SK-N-MC (cell line): ENCODE results near the gene SP2.

Source experiments
- DNase-seq: peaks from one replicate; pipeline ENCODE4 v3.0.0-alpha.2; 2011; ENCODE audit warnings: low read depth, low spot score
- H3K27ac ChIP-seq: fragments of 200-600 bp; sonication (generic); 2 replicates; pipeline ENCODE4 v1.5.1; 2016; ENCODE audit warnings: mixed run types
- H3K36me3 ChIP-seq: fragments of 200-600 bp; sonication (generic); 2 replicates; pipeline ENCODE4 v1.6.1; 2017; ENCODE audit warnings: antibody characterized with exemption, low read length, mixed read lengths; ENCODE audit not compliant: insufficient read depth
- H3K4me3 ChIP-seq: fragments of 200-600 bp; sonication (generic); 2 replicates; pipeline ENCODE4 v1.5.1; 2016
- H3K9ac ChIP-seq: fragments of 200-600 bp; sonication (generic); 2 replicates; pipeline ENCODE4 v1.8.0; 2017; ENCODE audit warnings: mixed run types, mixed read lengths; ENCODE audit not compliant: insufficient read length
- H3K9me3 ChIP-seq: fragments of 200-600 bp; sonication (generic); 2 replicates; pipeline ENCODE4 v1.6.1; 2017; ENCODE audit warnings: low read depth, mild to moderate bottlenecking, antibody characterized with exemption, low read length, moderate library complexity, mixed read lengths
- EZH2 ChIP-seq: fragments of 200-600 bp; sonication (generic); IDR thresholded peaks from one replicate; pipeline ENCODE4 v1.6.1; 2017; ENCODE audit warnings: antibody characterized with exemption
- FOXP2 ChIP-seq: optimal IDR thresholded peaks from 2 replicates; pipeline ENCODE3; 2011; ENCODE audit warnings: mild to moderate bottlenecking, moderate library complexity; ENCODE audit not compliant: insufficient read depth; ENCODE audit errors: extremely low read length, control extremely low read depth
- POLR2AphosphoS5 ChIP-seq: IDR thresholded peaks from 2 replicates; pipeline ENCODE4 v1.6.1; 2012; ENCODE audit warnings: mild to moderate bottlenecking, low read depth, low read length, borderline replicate concordance

The SP2 gene

GRCh38 chr17:47902039-47902744 is 6.2 kb downstream of the SP2 start:
- Histone ChIP-seq H3K4me3 (no peak overlapping the region), H3K27ac (no peak overlapping the region), H3K9me3 (no peaks in the 10 kb centered on the region), H3K36me3 (no peaks in the 10 kb centered on the region; the same call in 1 of the 2 replicates), H3K9ac (no peak overlapping the region)
- no peak for DNase-seq
- TF ChIP-seq POLR2AphosphoS5 (no peak), FOXP2 (no peak), EZH2 (no peak)

GRCh38 chr17:47905221-47905733 is 9.2 kb downstream of the SP2 start:
- H3K9me3 ChIP-seq: no peaks in the 10 kb centered on the region
- no peak overlapping the region for H3K4me3 ChIP-seq
- no peak overlapping the region for H3K9ac ChIP-seq
- no peak for DNase-seq
- H3K36me3 ChIP-seq: no peaks in the 10 kb centered on the region
- TF ChIP-seq POLR2AphosphoS5 (no peak), FOXP2 (no peak), EZH2 (no peak)
- no peak overlapping the region for H3K27ac ChIP-seq

GRCh38 chr17:47906443-47906842 is 10.4 kb downstream of the SP2 start:
- no peaks in the 10 kb centered on the region for H3K9me3 ChIP-seq
- no peak for DNase-seq
- H3K9ac ChIP-seq: no peak overlapping the region
- H3K36me3 ChIP-seq: no peaks in the 10 kb centered on the region
- TF ChIP-seq POLR2AphosphoS5: no peak
- no peak for TF ChIP-seq EZH2
- TF ChIP-seq FOXP2: no peak
- H3K27ac ChIP-seq: no peak overlapping the region
- no peak overlapping the region for H3K4me3 ChIP-seq

GRCh38 chr17:47907932-47908562 is 12.0 kb downstream of the SP2 start:
- Histone ChIP-seq H3K4me3 (no peak overlapping the region), H3K36me3 (no peaks in the 10 kb centered on the region), H3K9ac (no peak overlapping the region), H3K27ac (no peak overlapping the region), H3K9me3 (no peaks in the 10 kb centered on the region)
- DNase-seq: no peak
- TF ChIP-seq FOXP2 (no peak), EZH2 (no peak), POLR2AphosphoS5 (no peak)

- no peak overlapping the region for H3K9ac ChIP-seq
- TF ChIP-seq EZH2 (no peak), POLR2AphosphoS5 (no peak), FOXP2 (no peak)
- DNase-seq: no peak
- H3K4me3 ChIP-seq: no peak overlapping the region
- no peaks in the 10 kb centered on the region for H3K36me3 ChIP-seq
- H3K9me3 ChIP-seq: no peaks in the 10 kb centered on the region
- no peak overlapping the region for H3K27ac ChIP-seq
Measured at GRCh38 chr17:47913050-47913449, 17.0 kb downstream of the SP2 start.

GRCh38 chr17:47914306-47914948 is 18.4 kb downstream of the SP2 start:
- no peaks in the 10 kb centered on the region for H3K36me3 ChIP-seq
- no peak for DNase-seq
- H3K4me3 ChIP-seq: no peak overlapping the region
- no peak for TF ChIP-seq FOXP2
- no peaks in the 10 kb centered on the region for H3K9me3 ChIP-seq
- no peak overlapping the region for H3K27ac ChIP-seq
- H3K9ac ChIP-seq: no peak overlapping the region

GRCh38 chr17:47915776-47916398 is 19.9 kb downstream of the SP2 start:
- no peak for DNase-seq
- TF ChIP-seq POLR2AphosphoS5: no peak
- no peak for TF ChIP-seq EZH2
- no peak for TF ChIP-seq FOXP2
- no peaks in the 10 kb centered on the region for H3K9me3 ChIP-seq
- H3K36me3 ChIP-seq: no peaks in the 10 kb centered on the region
- no peak overlapping the region for H3K4me3 ChIP-seq
- H3K9ac ChIP-seq: no peak overlapping the region
- H3K27ac ChIP-seq: no peak overlapping the region

- Histone ChIP-seq H3K9ac (no peak overlapping the region), H3K36me3 (no peaks in the 10 kb centered on the region), H3K4me3 (no peak overlapping the region), H3K27ac (no peak overlapping the region), H3K9me3 (no peaks in the 10 kb centered on the region)
- no peak for DNase-seq
- TF ChIP-seq POLR2AphosphoS5 (no peak), FOXP2 (no peak), EZH2 (no peak)
Measured at GRCh38 chr17:47916489-47917208, 20.6 kb downstream of the SP2 start.
